Glutamatergic neuron (in vitro differentiated cells): Measurements from ENCODE around the gene LIN37. TPM values are rescaled to one million over a fixed set of nuclear protein-coding genes. Genes with fewer than 3 reads are reported as not detected.

Experiments
- DNase-seq: peaks from one replicate; pipeline ENCODE4 v3.0.0; 2022
- H3K27ac Mint-ChIP-seq: one replicate; pipeline ENCODE4 v1.8.0; 2020; ENCODE audit warnings: mild to moderate bottlenecking, mixed read lengths, inconsistent platforms; ENCODE audit not compliant: unreplicated experiment
- H3K27me3 Mint-ChIP-seq: one replicate; pipeline ENCODE4 v1.8.0; 2020; ENCODE audit warnings: mild to moderate bottlenecking, moderate library complexity, mixed read lengths, inconsistent platforms; ENCODE audit not compliant: unreplicated experiment
- H3K36me3 Mint-ChIP-seq: one replicate; pipeline ENCODE4 v1.8.0; 2020; ENCODE audit warnings: mild to moderate bottlenecking, mixed read lengths, inconsistent platforms; ENCODE audit not compliant: unreplicated experiment
- H3K4me1 Mint-ChIP-seq: one replicate; pipeline ENCODE4 v1.8.0; 2020; ENCODE audit warnings: mild to moderate bottlenecking, low read depth, mixed read lengths, inconsistent platforms; ENCODE audit not compliant: unreplicated experiment
- H3K4me3 Mint-ChIP-seq: one replicate; pipeline ENCODE4 v1.8.0; 2020; ENCODE audit warnings: mild to moderate bottlenecking, mixed read lengths, inconsistent platforms; ENCODE audit not compliant: unreplicated experiment
- H3K9me3 Mint-ChIP-seq: one replicate; pipeline ENCODE4 v1.8.0; 2020; ENCODE audit warnings: mild to moderate bottlenecking, moderate library complexity, mixed read lengths, inconsistent platforms; ENCODE audit not compliant: unreplicated experiment
- total RNA-seq: library from RNA; stranded (reverse); fragmentation: NEBNext Ultra II Directional; extraction: Animal tissue kit (Norgen Biotek cat#: 25700); gene quantifications from one replicate; pipeline ENCODE4 v1.2.1, GENCODE V29; 2021; ENCODE audit not compliant: unreplicated experiment
- TF ChIP-seq, protein P1 (sequence below): fragments of 200-600 bp; sonication (generic); IDR thresholded peaks from one replicate; pipeline ENCODE4 v1.5.0; 2021; ENCODE audit not compliant: partially characterized antibody, unreplicated experiment

The LIN37 gene
- total RNA-seq, 1 donor from 2014 or later: 29.8 TPM

GRCh38 chr19:35783469-35784434, 35.4 kb downstream of the LIN37 start:
- Mint-ChIP-seq H3K4me3 (no peak overlapping the region), H3K27ac (no peak overlapping the region), H3K27me3 (peaks cover 10% of the 10 kb centered on the region), H3K36me3 (peaks cover 5% of the 10 kb centered on the region), H3K9me3 (peaks cover 7% of the 10 kb centered on the region), H3K4me1 (peaks cover 6% of the 10 kb centered on the region)
- TF ChIP-seq, protein P1, sequence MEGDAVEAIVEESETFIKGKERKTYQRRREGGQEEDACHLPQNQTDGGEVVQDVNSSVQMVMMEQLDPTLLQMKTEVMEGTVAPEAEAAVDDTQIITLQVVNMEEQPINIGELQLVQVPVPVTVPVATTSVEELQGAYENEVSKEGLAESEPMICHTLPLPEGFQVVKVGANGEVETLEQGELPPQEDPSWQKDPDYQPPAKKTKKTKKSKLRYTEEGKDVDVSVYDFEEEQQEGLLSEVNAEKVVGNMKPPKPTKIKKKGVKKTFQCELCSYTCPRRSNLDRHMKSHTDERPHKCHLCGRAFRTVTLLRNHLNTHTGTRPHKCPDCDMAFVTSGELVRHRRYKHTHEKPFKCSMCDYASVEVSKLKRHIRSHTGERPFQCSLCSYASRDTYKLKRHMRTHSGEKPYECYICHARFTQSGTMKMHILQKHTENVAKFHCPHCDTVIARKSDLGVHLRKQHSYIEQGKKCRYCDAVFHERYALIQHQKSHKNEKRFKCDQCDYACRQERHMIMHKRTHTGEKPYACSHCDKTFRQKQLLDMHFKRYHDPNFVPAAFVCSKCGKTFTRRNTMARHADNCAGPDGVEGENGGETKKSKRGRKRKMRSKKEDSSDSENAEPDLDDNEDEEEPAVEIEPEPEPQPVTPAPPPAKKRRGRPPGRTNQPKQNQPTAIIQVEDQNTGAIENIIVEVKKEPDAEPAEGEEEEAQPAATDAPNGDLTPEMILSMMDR: no peak
- DNase-seq: no peak

- no peak for DNase-seq
These were observed 36.3 kb downstream of the LIN37 start for GRCh38 chr19:35784503-35785338.

DNA sequence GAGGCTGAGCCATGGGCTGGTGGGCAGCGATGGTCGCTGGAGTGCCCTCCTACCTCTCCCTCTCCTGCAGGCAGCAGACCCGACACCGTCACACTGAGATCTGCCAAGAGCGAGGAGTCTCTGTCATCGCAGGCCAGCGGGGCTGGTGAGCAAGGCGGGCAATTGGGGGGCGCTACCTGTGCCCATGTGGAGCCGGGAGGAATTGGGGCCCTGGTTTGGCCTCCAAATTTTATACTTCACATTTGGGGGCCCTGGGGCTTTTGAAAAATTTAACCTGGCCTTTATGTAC, 36.9 kb downstream of the LIN37 start:
- peaks cover 5% of the 10 kb centered on the region for H3K36me3 Mint-ChIP-seq

More at GRCh38 chr19:35784503-35785338, 36.3 kb downstream of the LIN37 start:
- TF ChIP-seq, protein P1: no peak
- Mint-ChIP-seq H3K4me3 (no peak overlapping the region), H3K36me3 (peaks cover 5% of the 10 kb centered on the region), H3K27ac (no peak overlapping the region), H3K27me3 (peaks cover 11% of the 10 kb centered on the region), H3K9me3 (peaks cover 7% of the 10 kb centered on the region), H3K4me1 (peaks cover 6% of the 10 kb centered on the region)

DNA sequence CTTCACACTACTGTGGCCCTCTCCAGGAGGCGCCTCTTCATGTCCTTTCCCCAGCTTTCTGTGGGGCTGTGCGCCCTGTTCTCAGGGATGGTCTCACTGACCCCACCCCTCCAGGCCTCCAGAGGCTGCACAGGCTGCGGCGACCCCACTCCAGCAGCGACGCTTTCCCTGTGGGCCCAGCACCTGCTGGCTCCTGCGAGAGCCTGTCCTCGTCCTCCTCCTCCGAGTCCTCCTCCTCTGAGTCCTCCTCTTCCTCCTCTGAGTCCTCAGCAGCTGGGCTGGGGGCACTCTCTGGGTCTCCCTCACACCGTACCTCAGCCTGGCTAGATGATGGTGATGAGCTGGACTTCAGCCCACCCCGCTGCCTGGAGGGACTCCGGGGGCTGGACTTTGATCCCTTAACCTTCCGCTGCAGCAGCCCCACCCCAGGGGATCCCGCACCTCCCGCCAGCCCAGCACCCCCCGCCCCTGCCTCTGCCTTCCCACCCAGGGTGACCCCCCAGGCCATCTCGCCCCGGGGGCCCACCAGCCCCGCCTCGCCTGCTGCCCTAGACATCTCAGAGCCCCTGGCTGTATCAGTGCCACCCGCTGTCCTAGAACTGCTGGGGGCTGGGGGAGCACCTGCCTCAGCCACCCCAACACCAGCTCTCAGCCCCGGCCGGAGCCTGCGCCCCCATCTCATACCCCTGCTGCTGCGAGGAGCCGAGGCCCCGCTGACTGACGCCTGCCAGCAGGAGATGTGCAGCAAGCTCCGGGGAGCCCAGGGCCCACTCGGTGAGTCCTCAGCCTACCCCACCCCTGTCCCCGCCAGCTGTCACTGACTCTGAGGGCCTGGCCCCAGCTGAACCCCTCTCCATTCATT, 38.2 kb downstream of the LIN37 start:
- Mint-ChIP-seq H3K36me3 (peaks cover 5% of the 10 kb centered on the region), H3K4me3 (peak overlapping the region; percentile 46), H3K9me3 (peaks cover 7% of the 10 kb centered on the region), H3K4me1 (peaks cover 6% of the 10 kb centered on the region), H3K27ac (no peak overlapping the region), H3K27me3 (peaks cover 10% of the 10 kb centered on the region)
- no peak for DNase-seq
- TF ChIP-seq, protein P1: no peak

More for the DNA sequence above, 36.9 kb downstream of the LIN37 start:
- H3K4me3 Mint-ChIP-seq: no peak overlapping the region
- peaks cover 6% of the 10 kb centered on the region for H3K4me1 Mint-ChIP-seq
- H3K9me3 Mint-ChIP-seq: peaks cover 7% of the 10 kb centered on the region
- no peak for DNase-seq
- H3K27me3 Mint-ChIP-seq: peaks cover 10% of the 10 kb centered on the region
- no peak overlapping the region for H3K27ac Mint-ChIP-seq
- TF ChIP-seq, protein P1: no peak
